Measurements from ENCODE around the gene KCNQ1. TPM values are rescaled to one million over a fixed set of nuclear protein-coding genes. Genes with fewer than 3 reads are reported as not detected.

The KCNQ1 gene
- total and polyA plus RNA-seq, 7 donors: 0.48 to 3.1 (median 1.1) TPM

DNA sequence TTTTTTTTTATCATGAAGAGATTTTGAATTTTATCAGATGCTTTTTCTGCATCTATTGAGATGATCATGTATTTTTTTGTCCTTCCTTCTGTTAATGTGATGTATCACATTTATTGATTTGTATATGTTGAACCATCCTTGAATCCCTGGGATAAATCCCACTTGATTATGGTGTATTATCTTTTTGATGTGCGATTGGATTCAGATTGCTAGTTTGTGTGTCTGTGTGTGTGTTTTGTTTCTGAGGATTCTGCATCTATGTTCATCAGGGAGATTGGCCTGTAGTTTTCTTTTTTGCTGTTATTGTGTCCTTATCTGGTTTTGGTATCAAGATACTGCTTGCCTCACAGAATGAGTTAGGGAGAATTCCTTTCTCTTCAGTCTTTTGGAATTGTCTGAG is 202.4 kb downstream of the KCNQ1 start:
- intact Hi-C loops (cut with DNase I): no loop called here
- Histone ChIP-seq H3K4me3 (no peak overlapping the region), H3K27ac (no peak overlapping the region), H3K27me3 (ENCODE audit: insufficient read depth in 3 of 3, low read length in 2 of 3) (no peaks in the 10 kb centered on the region), H3K36me3 (ENCODE audit: insufficient read depth in 1 of 2, low read depth in 1 of 2) (no peaks in the 10 kb centered on the region), H3K4me1 (no peaks in the 10 kb centered on the region), H3K9me3 (peaks cover 83% of the 10 kb centered on the region)
- ATAC-seq: no peak
- 77 to 96% (median 89%) methylated on average over 1 of the region's 1 CpG for WGBS, 3 donors
- DNase-seq: no peak
- TF ChIP-seq, protein P1, sequence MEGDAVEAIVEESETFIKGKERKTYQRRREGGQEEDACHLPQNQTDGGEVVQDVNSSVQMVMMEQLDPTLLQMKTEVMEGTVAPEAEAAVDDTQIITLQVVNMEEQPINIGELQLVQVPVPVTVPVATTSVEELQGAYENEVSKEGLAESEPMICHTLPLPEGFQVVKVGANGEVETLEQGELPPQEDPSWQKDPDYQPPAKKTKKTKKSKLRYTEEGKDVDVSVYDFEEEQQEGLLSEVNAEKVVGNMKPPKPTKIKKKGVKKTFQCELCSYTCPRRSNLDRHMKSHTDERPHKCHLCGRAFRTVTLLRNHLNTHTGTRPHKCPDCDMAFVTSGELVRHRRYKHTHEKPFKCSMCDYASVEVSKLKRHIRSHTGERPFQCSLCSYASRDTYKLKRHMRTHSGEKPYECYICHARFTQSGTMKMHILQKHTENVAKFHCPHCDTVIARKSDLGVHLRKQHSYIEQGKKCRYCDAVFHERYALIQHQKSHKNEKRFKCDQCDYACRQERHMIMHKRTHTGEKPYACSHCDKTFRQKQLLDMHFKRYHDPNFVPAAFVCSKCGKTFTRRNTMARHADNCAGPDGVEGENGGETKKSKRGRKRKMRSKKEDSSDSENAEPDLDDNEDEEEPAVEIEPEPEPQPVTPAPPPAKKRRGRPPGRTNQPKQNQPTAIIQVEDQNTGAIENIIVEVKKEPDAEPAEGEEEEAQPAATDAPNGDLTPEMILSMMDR (IDR thresholded peaks at IDR 0.05): no peak

DNA sequence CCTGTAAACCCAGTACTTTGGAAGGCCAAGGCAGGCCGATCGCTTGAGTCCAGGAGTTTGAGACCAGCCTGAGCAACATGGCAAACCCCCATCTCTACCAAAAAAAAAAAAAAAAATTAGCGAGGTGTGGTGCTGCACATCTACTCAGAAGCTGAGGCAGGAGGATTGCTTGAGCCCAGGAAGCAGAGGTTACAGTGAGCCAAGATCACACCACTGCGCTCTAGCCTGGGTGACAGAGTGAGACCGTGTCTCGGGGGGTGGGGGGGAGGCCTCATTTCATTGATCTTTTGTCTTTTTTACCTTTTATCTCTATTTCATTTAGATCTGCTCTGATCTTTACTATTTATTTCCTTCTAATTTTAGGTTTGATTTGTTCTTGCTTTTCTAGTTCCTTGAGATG is 203.1 kb downstream of the KCNQ1 start:
- TF ChIP-seq, protein P1 (IDR thresholded peaks at IDR 0.05): no peak
- Histone ChIP-seq H3K9me3 (peaks cover 75% of the 10 kb centered on the region), H3K4me1 (no peaks in the 10 kb centered on the region), H3K27me3 (ENCODE audit: insufficient read depth in 3 of 3, low read length in 2 of 3) (no peaks in the 10 kb centered on the region), H3K36me3 (ENCODE audit: insufficient read depth in 1 of 2, low read depth in 1 of 2) (no peaks in the 10 kb centered on the region), H3K4me3 (no peak overlapping the region), H3K27ac (no peak overlapping the region)
- 92 to 96% (median 95%) methylated on average over 6 of the region's 6 CpGs for WGBS, 3 donors
- DNase-seq (no peak), ATAC-seq (no peak)
- intact Hi-C loops (cut with DNase I): no loop called here

DNA sequence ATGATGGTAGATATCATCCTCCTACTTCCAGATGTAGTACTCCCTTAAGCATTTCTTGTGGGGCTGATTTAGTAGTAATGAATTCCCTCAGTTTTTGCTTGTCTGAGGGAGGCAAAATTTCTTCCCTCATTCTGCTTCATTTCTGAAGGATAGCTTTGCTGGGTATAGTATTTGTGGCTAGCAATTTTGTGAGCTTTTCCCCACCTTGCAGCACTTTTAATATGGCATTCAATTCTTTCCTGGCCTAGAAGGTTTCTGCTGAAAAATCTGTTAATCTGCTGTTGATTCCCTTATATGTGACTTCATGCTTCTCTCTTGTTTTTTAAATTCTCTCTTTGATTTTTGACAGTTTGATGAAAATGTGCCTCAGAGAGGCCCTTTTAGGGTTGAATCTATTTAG is 204.6 kb downstream of the KCNQ1 start:
- no peak for DNase-seq
- Histone ChIP-seq H3K27ac (no peak overlapping the region), H3K27me3 (ENCODE audit: insufficient read depth in 3 of 3, low read length in 2 of 3) (no peaks in the 10 kb centered on the region), H3K4me3 (no peak overlapping the region), H3K4me1 (peaks cover 8% of the 10 kb centered on the region), H3K36me3 (ENCODE audit: insufficient read depth in 1 of 2, low read depth in 1 of 2) (no peaks in the 10 kb centered on the region), H3K9me3 (peaks cover 61% of the 10 kb centered on the region)
- TF ChIP-seq, protein P1 (IDR thresholded peaks at IDR 0.05): no peak
- ATAC-seq: no peak
- intact Hi-C loops (cut with DNase I): no loop called here

DNA sequence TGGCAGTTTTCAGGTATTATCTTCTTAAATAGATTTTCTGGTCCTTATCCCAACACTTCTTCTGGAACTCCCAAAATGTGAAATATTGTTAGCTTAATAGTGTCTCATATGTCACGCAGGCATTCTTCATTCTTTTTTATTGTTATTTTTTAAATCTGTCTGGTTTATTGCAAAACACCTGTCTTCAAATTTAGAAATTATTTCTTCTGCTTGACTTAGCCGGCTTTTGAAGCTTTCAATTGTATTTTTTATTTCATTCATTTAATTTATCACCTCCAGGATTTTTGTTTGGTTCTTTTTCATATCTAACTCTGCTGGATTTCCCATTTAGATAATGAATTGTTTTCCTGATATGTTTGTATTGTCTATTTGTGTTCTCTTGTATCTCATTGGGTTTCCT is 205.0 kb downstream of the KCNQ1 start:
- no peak overlapping the region for H3K4me3 ChIP-seq
- TF ChIP-seq, protein P1 (IDR thresholded peaks at IDR 0.05): no peak
- intact Hi-C loops (cut with DNase I): no loop called here
- 96 to 98% (median 96%) methylated on average over 2 of the region's 2 CpGs for WGBS, 3 donors
- H3K36me3 ChIP-seq (ENCODE audit: insufficient read depth in 1 of 2, low read depth in 1 of 2): no peaks in the 10 kb centered on the region
- DNase-seq (no peak), ATAC-seq (no peak)
- peaks cover 57% of the 10 kb centered on the region for H3K9me3 ChIP-seq
- H3K4me1 ChIP-seq: peaks cover 9% of the 10 kb centered on the region
- H3K27me3 ChIP-seq (ENCODE audit: insufficient read depth in 3 of 3, low read length in 2 of 3): no peaks in the 10 kb centered on the region
- H3K27ac ChIP-seq: no peak overlapping the region

DNA sequence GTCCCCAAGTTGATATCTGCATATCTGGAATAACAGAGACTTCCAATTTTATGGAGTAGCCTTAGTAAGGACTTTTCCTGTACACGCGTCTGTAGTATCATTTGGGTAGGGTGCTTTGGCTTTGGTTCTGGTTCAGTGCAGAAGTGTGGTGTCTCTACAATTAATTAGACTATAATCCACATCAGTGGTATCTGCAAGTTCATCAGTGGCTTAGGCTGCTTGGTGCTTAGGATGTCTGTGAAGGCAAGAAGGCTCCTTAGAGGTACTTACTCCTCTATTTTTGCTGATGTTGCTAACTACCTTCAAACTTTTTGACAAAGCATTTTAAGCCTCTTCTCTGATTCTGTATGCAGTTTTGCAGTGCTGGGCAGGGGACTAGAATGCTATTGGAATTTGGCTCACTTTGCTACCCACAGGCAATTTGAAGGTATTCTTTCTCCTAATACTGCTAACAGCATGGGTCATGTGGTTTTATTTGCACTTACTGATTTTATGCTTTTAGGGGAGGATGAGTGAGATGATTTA is 205.6 kb downstream of the KCNQ1 start:
- Histone ChIP-seq H3K36me3 (ENCODE audit: insufficient read depth in 1 of 2, low read depth in 1 of 2) (no peaks in the 10 kb centered on the region), H3K9me3 (peaks cover 52% of the 10 kb centered on the region), H3K4me1 (peaks cover 9% of the 10 kb centered on the region), H3K27me3 (ENCODE audit: insufficient read depth in 3 of 3, low read length in 2 of 3) (no peaks in the 10 kb centered on the region), H3K4me3 (no peak overlapping the region), H3K27ac (no peak overlapping the region)
- 91 to 98% (median 96%) methylated on average over 2 of the region's 2 CpGs for WGBS, 3 donors
- TF ChIP-seq, protein P1 (IDR thresholded peaks at IDR 0.05): no peak
- ATAC-seq (no peak), DNase-seq (no peak)
- intact Hi-C loops (cut with DNase I): no loop called here

Data from psoas muscle (tissue), 8 donors.